Renal cortical epithelial cell (primary cell): ENCODE data around the gene CASP1. TPM values are rescaled to one million over a fixed set of nuclear protein-coding genes. Genes with fewer than 3 reads are reported as not detected.
"Not testable (repeated sequence)": the region's sequence is repeated elsewhere in the genome, so short reads cannot be mapped to it uniquely, and the experiment has no call there.

ENCODE experiments used
- DNase-seq: peaks from one replicate; pipeline ENCODE4 v3.0.0-alpha.2; 2011; ENCODE audit warnings: low read depth
- total RNA-seq: library from RNA; depleted of rRNA; stranded (reverse); fragments of >200 nt; gene quantifications from 2 replicates; pipeline ENCODE4 v1.2.3, GENCODE V29; 2014

The CASP1 gene
- total RNA-seq, 1 donor from 2014 or later, result 8.6 TPM

- peak; percentile 2 for DNase-seq
Observed at GRCh38 chr11:105045676-105046296, 10.8 kb upstream of the CASP1 start.

- peak; percentile 27 for DNase-seq
Observed at GRCh38 chr11:105044557-105045524, 9.9 kb upstream of the CASP1 start, which contains the start of gene CARD16. Gene CARD16, minus strand, starts transcription at chr11:105045335. Its CDS starts 38 bp downstream, at chr11:105045297.

GRCh38 chr11:105042178-105042577, 7.2 kb upstream of the CASP1 start:
- DNase-seq, result no peak

- no peak for DNase-seq
Observed at GRCh38 chr11:105040703-105041102, 5.8 kb upstream of the CASP1 start.

- not testable (repeated sequence) for DNase-seq
Observed at GRCh38 chr11:105034388-105034787, 556 bp downstream of the CASP1 start.

- DNase-seq, result no peak
Observed at GRCh38 chr11:105033781-105034180, 1.2 kb downstream of the CASP1 start.

GRCh38 chr11:105033343-105033742, 1.6 kb downstream of the CASP1 start:
- no peak for DNase-seq

- DNase-seq, result no peak
Observed at GRCh38 chr11:105032495-105032894, 2.4 kb downstream of the CASP1 start.

- no peak for DNase-seq
Observed at GRCh38 chr11:105027678-105028077, 7.3 kb downstream of the CASP1 start.

GRCh38 chr11:105024394-105024793, 10.6 kb downstream of the CASP1 start:
- DNase-seq, result no peak

- no peak for DNase-seq
Observed at GRCh38 chr11:105023003-105023402, 11.9 kb downstream of the CASP1 start, which contains the start of gene CASP5. Gene CASP5, minus strand, starts transcription at chr11:105023168. Its CDS starts 32 bp downstream, at chr11:105023136.

GRCh38 chr11:105022527-105022926, 12.4 kb downstream of the CASP1 start:
- DNase-seq, result no peak

- no peak for DNase-seq
Observed at GRCh38 chr11:105007463-105007862, 27.5 kb downstream of the CASP1 start.

GRCh38 chr11:105005451-105005845, 29.5 kb downstream of the CASP1 start:
- no peak for DNase-seq

- no peak for DNase-seq
Observed at GRCh38 chr11:105004021-105004420, 30.9 kb downstream of the CASP1 start.

GRCh38 chr11:105003151-105003550, 31.8 kb downstream of the CASP1 start:
- DNase-seq, result no peak

- no peak for DNase-seq
Observed at GRCh38 chr11:105000797-105001196, 34.1 kb downstream of the CASP1 start.

- DNase-seq, result no peak
Observed at GRCh38 chr11:105000167-105000566, 34.8 kb downstream of the CASP1 start.

- peak; percentile 76 for DNase-seq
Observed at GRCh38 chr11:104999721-105000120, 35.2 kb downstream of the CASP1 start.

- DNase-seq, result peak; percentile 16
Observed at GRCh38 chr11:104997288-104997687, 37.7 kb downstream of the CASP1 start.

GRCh38 chr11:104995001-104995408, 39.9 kb downstream of the CASP1 start:
- no peak for DNase-seq

- DNase-seq, result no peak
Observed at GRCh38 chr11:104992781-104993180, 42.2 kb downstream of the CASP1 start.

GRCh38 chr11:104991994-104992393, 43.0 kb downstream of the CASP1 start:
- no peak for DNase-seq
